Heart left ventricle (tissue), 16 donors: ENCODE results near the gene DEK. TPM values are rescaled to one million over a fixed set of nuclear protein-coding genes. Genes with fewer than 3 reads are reported as not detected.

Experiments used
- ATAC-seq, 4 donors: fragments of 200-7000 bp; cut with Tn5 transposase; one replicate each; pipeline ENCODE4 v1.9.1; 2020 to 2022; ENCODE audit warnings: moderate library complexity in 4 of 4, mild to moderate bottlenecking in 3 of 4, moderate number of reproducible peaks in 1 of 4
- DNase-seq, 5 donors: peaks; one replicate each; pipeline ENCODE4 v3.0.0-alpha.2; 2020
- H3K27ac ChIP-seq, 12 donors: fragments of 200-600 bp; sonication (generic) in 4 of 12; one replicate each; pipeline versions ENCODE4 v1.5.0 to v1.8.0; 2016 to 2022; ENCODE audit warnings: mild to moderate bottlenecking in 2 of 12
- H3K27me3 ChIP-seq, 9 donors: fragments of 200-600 bp; sonication (generic) in 2 of 9; one replicate each; pipeline versions ENCODE4 v1.5.1 to v1.8.0; 2016 to 2022; ENCODE audit warnings: mild to moderate bottlenecking in 3 of 9
- H3K36me3 ChIP-seq, 9 donors: fragments of 200-600 bp; sonication (generic) in 2 of 9; one replicate each; pipeline versions ENCODE4 v1.5.0 to v1.8.0; 2018 to 2022; ENCODE audit warnings: mild to moderate bottlenecking in 2 of 9
- H3K4me1 ChIP-seq, 12 donors: fragments of 200-600 bp; sonication (generic) in 4 of 12; one replicate each; pipeline versions ENCODE4 v1.5.0 to v1.8.0; 2016 to 2022; ENCODE audit warnings: mild to moderate bottlenecking in 3 of 12
- H3K4me3 ChIP-seq, 12 donors: fragments of 200-600 bp; sonication (generic) in 4 of 12; one replicate each; pipeline versions ENCODE4 v1.5.0 to v1.8.0; 2017 to 2022; ENCODE audit warnings: mild to moderate bottlenecking in 9 of 12, moderate library complexity in 4 of 12
- H3K9me3 ChIP-seq, 12 donors: fragments of 200-600 bp; sonication (generic) in 4 of 12; one replicate each; pipeline versions ENCODE4 v1.5.0 to v1.8.0; 2016 to 2022; ENCODE audit warnings: mild to moderate bottlenecking in 1 of 12
- CTCF ChIP-seq, 12 donors: fragments of 200-600 bp; sonication (generic) in 4 of 12; IDR thresholded peaks; one replicate each; pipeline versions ENCODE4 v1.5.0 to v1.8.0; 2018 to 2022; ENCODE audit warnings: antibody characterized with exemption in 12 of 12, mild to moderate bottlenecking in 5 of 12
- POLR2A ChIP-seq, 2 donors: fragments of 450-650 bp; IDR thresholded peaks; one replicate each; pipeline ENCODE4 v1.6.1; 2017; ENCODE audit warnings: antibody characterized with exemption in 2 of 2, mild to moderate bottlenecking in 2 of 2, moderate library complexity in 2 of 2
- WGBS, 4 donors: extraction: QIAGEN DNeasy Blood & Tissue Kit in 2 of 4; methylation state at CpG; one replicate each; pipeline versions ENCODE4 v1.1.5 to v1.1.7; 2013 to 2018; 5-methylcytosine and 5-hydroxymethylcytosine counted together
- intact Hi-C, 10 donors: fragments of 100-400 bp; cut with DNase I; formaldehyde crosslinking; loops; one replicate each; pipeline versions ENCODE4 v1.11.1 to v1.14.2; 2022
- polyA plus RNA-seq, 2 donors: library from polyadenylated mRNA; stranded (reverse); fragments of 200-250 nt; gene quantifications; one replicate each; pipeline ENCODE4 v1.2.3, GENCODE V29; 2013
- total RNA-seq, 9 donors: library from RNA; depleted of rRNA in 2 of 9; stranded (reverse); fragments of >200 nt in 2 of 9; fragmentation: NEBNext Ultra II Directional in 3 of 9; extraction: Animal tissue kit (Norgen Biotek cat#: 25700) in 3 of 9; gene quantifications; one replicate each; pipeline versions ENCODE4 v1.1.0 to v1.2.4, GENCODE V29; 2016 to 2023
- donor health status: ischemic (EF 13 %, LVEDD 7.1; RV severe dilation, severe dysfunction).
- donor health status: healthy with polysubstance abuse.
- donor health status: DM: no; HTN: yes; CAD: no.
- donor health status: DM: no; HTN: no; CAD: no.
- donor health status: ischemic (EF 25% LVEDD 6.9; RV normal size, moderate dysfunction).
- donor health status: ischemic (EF 25% LVEDD 5.7; RV mildly dilated, moderate dysfunction).
- donor health status: healthy.
- donor health status: DM: yes; HTN: yes; CAD: no.
- donor health status: ischemic (EF 35%, LVEDD 5.7; RV mildly dilated, moderate dysfunction).
- donor health status: nonischemic (EF 11% LVEDD 7.7; RV severe dilation, severe dysfunction).
- donor health status: DM: yes; HTN: yes; CAD: no.
- donor health status: PGD.
- donor health status: ischemic (EF 29% LVEDD 5.4; RV normal size, mild dysfunction).
- donor health status: nonischemic (EF 23%, LVEDD 6.1; RV moderate dilation, normal function).

Gene DEK
- total and polyA plus RNA-seq, 11 donors: 20.9 to 83.0 (median 54.3) TPM

GRCh38 chr6:18266523-18266912 is 2.2 kb upstream of the DEK start:
- TF ChIP-seq CTCF (IDR thresholded peaks at IDR 0.05) (no peak), POLR2A (IDR thresholded peaks at IDR 0.05) (no peak)
- H3K9me3 ChIP-seq: no peaks in the 10 kb centered on the region
- ATAC-seq: no peak
- peaks cover 0 to 5% (median 0%) of the 10 kb centered on the region in 9 donors for H3K36me3 ChIP-seq
- no peaks in the 10 kb centered on the region for H3K27me3 ChIP-seq
- intact Hi-C loops: no loop called here
- no peak overlapping the region for H3K27ac ChIP-seq
- WGBS, 4 donors: 89 to 97% (median 93%) methylated on average over 3 to 11 of the region's 11 CpGs
- H3K4me1 ChIP-seq: peaks cover 0 to 25% (median 16%) of the 10 kb centered on the region in 12 donors
- no peak for DNase-seq
- no peak overlapping the region for H3K4me3 ChIP-seq

GRCh38 chr6:18265787-18266522 is 1.6 kb upstream of the DEK start:
- no peak overlapping the region for H3K4me3 ChIP-seq
- intact Hi-C loops: loop anchor here in 1 of 10 donors (2.0 kb wide), 1 partner anchor 121 kb away; the partner anchor contains the start of gene RNF144B
- H3K27ac ChIP-seq: no peak overlapping the region
- no peak for ATAC-seq
- H3K4me1 ChIP-seq: peaks cover 0 to 30% (median 20%) of the 10 kb centered on the region in 12 donors
- peaks cover 0 to 6% (median 0%) of the 10 kb centered on the region in 9 donors for H3K36me3 ChIP-seq
- H3K9me3 ChIP-seq: no peaks in the 10 kb centered on the region
- WGBS, 4 donors: 94 to 98% (median 97%) methylated on average over 13 to 14 of the region's 14 CpGs
- DNase-seq: no peak
- TF ChIP-seq POLR2A (IDR thresholded peaks at IDR 0.05) (no peak), CTCF (IDR thresholded peaks at IDR 0.05) (no peak)
- H3K27me3 ChIP-seq: no peaks in the 10 kb centered on the region

GRCh38 chr6:18264923-18265377 is 620 bp upstream of the DEK start:
- peak overlapping the region; percentile 90 to 100 (median 96) for H3K27ac ChIP-seq
- intact Hi-C loops: loop anchor here in 3 of 10 donors (2.0 to 5.0 kb wide), 3 partner anchors 113 to 237 kb away; partner anchors contain the start of gene RNF144B (in 1 of the 3)
- H3K27me3 ChIP-seq: no peaks in the 10 kb centered on the region
- ATAC-seq (no peak), DNase-seq (no peak)
- H3K4me3 ChIP-seq: peak overlapping the region; percentile 43 to 99 (median 92)
- no peaks in the 10 kb centered on the region for H3K9me3 ChIP-seq
- H3K36me3 ChIP-seq: peaks cover 0 to 8% (median 0%) of the 10 kb centered on the region in 9 donors
- no peak for TF ChIP-seq POLR2A (IDR thresholded peaks at IDR 0.05)
- TF ChIP-seq CTCF (IDR thresholded peaks at IDR 0.05): no peak
- peaks cover 0 to 40% (median 28%) of the 10 kb centered on the region in 12 donors for H3K4me1 ChIP-seq
- 6 to 9% (median 8%) methylated on average over 11 of the region's 11 CpGs for WGBS, 4 donors
